Stimulated activated memory B cell treated with anti-CD40 and anti-IgM and Interleukin-4, amounts not matched to agents 10 μg/mL and 1 μg/mL and 100 μg/mL, for 72 hours (primary cell): ENCODE data around the gene RGS5.

Experiments used
- ATAC-seq: fragments of 150-1000 bp; cut with Tn5 transposase; 2 replicates; pipeline ENCODE4 v1.10.0; 2021
- H3K27ac Mint-ChIP-seq: one replicate; pipeline ENCODE4 v1.8.0; 2022; ENCODE audit warnings: mild to moderate bottlenecking, mixed read lengths
- H3K27me3 Mint-ChIP-seq: one replicate; pipeline ENCODE4 v1.8.0; 2022; ENCODE audit warnings: mixed read lengths
- H3K36me3 Mint-ChIP-seq: one replicate; pipeline ENCODE4 v1.8.0; 2022; ENCODE audit warnings: mixed read lengths
- H3K4me1 Mint-ChIP-seq: one replicate; pipeline ENCODE4 v1.8.0; 2022; ENCODE audit warnings: mixed read lengths
- H3K4me3 Mint-ChIP-seq: one replicate; pipeline ENCODE4 v1.8.0; 2022; ENCODE audit warnings: mild to moderate bottlenecking, moderate library complexity, mixed read lengths
- H3K9me3 Mint-ChIP-seq: one replicate; pipeline ENCODE4 v1.8.0; 2022; ENCODE audit warnings: mixed read lengths

RGS5 gene

DNA sequence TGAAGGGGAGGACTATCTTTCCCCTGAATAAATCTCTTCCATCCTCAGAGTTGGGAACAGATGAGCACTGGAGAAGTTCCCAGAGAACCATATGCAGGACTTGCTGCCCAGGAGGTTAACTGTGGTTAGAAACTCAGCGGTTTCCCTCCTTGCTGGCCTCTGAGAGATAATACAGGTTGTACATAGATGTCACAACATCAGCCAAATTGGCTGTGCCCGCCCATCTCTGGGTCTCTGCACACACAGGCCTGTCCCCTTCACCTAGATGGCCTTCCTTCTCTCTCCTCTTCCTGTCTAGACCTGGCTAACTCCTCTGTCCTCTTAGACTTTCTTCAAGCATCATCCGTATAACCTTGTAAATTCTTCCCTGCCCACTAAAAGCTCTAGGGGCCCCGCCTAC is 5.7 kb downstream of the RGS5 start:
- Mint-ChIP-seq H3K4me1 (no peaks in the 10 kb centered on the region), H3K4me3 (no peak overlapping the region), H3K9me3 (no peaks in the 10 kb centered on the region), H3K36me3 (no peaks in the 10 kb centered on the region), H3K27me3 (no peaks in the 10 kb centered on the region), H3K27ac (no peak overlapping the region)
- ATAC-seq = no peak

DNA sequence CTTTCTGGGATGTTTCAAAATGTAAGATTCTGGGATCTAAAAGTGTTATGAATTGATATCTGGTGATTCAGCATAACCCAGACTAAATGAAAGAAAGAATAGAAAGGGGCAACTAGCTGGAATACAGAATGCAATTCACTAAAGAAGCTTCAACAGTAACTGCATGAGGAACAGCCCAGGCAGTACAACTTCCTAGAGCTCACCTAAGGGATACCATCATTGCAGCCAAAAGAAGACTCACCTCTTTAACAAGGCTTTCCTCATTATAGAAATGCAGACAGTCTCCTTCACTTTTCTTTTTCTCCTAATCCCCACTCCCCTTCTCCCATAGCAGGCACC is 6.3 kb downstream of the RGS5 start:
- ATAC-seq = no peak
- no peaks in the 10 kb centered on the region for H3K4me1 Mint-ChIP-seq
- no peaks in the 10 kb centered on the region for H3K9me3 Mint-ChIP-seq
- H3K36me3 Mint-ChIP-seq = no peaks in the 10 kb centered on the region
- H3K27me3 Mint-ChIP-seq = no peaks in the 10 kb centered on the region
- no peak overlapping the region for H3K27ac Mint-ChIP-seq
- H3K4me3 Mint-ChIP-seq = no peak overlapping the region

DNA sequence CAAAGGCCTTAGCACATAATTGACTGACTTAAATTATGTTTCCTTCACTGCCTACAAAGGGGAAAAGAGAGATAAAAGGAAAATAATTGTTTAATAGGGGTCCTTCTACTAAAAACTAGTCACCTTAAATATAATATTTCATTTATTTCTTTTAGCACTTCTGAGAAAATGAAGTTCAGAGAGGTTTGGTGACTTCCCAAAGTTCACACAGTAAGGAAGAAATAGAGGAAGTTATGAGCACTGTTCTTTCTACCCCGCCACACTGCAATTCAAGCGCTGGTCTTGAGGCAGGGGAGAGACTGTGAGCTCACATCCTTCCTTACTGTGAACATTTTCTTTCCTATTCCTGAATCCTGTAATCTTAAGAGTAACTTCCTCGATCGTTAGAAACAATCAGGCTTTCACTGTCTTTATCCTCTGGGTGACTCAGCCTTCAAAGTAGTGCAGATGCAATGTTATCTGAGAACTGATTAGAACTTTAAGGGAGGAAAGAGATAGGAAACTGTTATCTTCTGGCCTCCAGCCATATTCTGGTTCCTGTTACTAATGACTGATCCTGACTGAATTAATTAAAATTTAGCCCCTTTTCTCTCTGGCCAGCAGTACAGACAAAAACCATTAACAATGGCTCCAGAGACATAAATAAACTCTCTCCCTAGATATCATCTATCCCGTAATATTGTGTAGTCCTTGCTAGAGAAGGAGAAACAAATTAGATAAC is 6.8 kb downstream of the RGS5 start:
- H3K9me3 Mint-ChIP-seq = no peaks in the 10 kb centered on the region
- no peak overlapping the region for H3K4me3 Mint-ChIP-seq
- no peak for ATAC-seq
- H3K36me3 Mint-ChIP-seq = no peaks in the 10 kb centered on the region
- no peaks in the 10 kb centered on the region for H3K27me3 Mint-ChIP-seq
- no peaks in the 10 kb centered on the region for H3K4me1 Mint-ChIP-seq
- H3K27ac Mint-ChIP-seq = no peak overlapping the region

DNA sequence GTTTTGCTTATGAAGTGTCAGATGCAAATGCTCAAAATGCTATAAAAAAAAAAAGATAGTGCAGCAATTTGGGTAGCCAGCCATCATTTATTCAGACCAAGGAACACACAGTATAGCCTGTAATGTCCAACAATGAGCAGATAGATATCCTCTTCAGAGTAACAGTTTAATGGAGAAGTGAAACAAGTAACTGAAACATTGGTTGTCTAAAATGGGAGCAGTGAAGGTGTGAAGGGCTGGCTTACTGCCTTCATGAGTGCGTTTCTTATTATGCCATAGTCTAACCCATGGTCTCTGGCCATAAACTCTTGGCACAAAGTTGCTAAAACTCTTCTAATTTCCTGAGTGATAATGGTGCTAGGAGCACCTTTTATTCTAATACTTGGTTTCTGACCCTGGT is 11.4 kb downstream of the RGS5 start:
- H3K36me3 Mint-ChIP-seq = no peaks in the 10 kb centered on the region
- H3K4me3 Mint-ChIP-seq = no peak overlapping the region
- ATAC-seq = no peak
- H3K27me3 Mint-ChIP-seq = peaks cover 8% of the 10 kb centered on the region
- H3K27ac Mint-ChIP-seq = no peak overlapping the region
- no peaks in the 10 kb centered on the region for H3K9me3 Mint-ChIP-seq
- H3K4me1 Mint-ChIP-seq = no peaks in the 10 kb centered on the region

DNA sequence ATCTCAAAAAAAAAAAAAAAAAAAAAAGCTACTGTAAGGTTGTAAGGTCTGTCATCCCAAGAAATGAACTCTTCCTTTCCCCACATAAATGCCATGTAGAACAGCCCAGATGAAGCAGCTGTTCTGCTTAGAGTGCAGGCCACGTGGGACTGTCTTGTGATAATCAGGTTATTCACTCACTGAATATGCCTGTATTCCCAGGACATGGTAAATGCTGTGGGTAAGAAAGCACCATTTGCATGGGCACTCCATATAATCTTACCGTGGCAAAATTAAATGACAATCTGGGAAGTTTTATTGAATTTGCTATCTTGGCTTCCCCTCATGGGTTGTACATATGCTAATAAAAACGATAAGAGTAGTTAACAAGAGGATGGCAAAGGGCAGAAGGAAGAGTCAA is 13.8 kb downstream of the RGS5 start:
- no peaks in the 10 kb centered on the region for H3K36me3 Mint-ChIP-seq
- H3K27me3 Mint-ChIP-seq = peaks cover 16% of the 10 kb centered on the region
- no peaks in the 10 kb centered on the region for H3K9me3 Mint-ChIP-seq

DNA sequence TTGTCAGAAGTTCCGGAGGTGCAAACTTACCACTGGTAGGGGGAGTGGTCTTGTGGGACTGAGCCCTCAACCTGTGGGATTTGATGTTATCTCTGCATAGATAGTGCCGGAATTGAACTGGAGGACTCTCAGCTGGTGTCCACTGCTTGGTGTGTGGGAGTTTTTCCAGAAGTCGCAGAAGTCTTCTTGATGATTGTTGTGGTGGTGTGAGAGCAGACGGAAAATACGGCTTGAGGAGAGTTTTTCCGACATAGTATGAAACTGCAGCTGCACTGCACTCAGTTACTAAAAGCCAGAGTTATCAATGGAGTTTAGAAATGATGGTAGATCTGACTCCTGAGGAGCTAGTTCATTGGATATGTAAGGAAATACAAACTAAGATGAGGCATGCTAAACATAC is 14.9 kb downstream of the RGS5 start:
- H3K4me1 Mint-ChIP-seq = no peaks in the 10 kb centered on the region
- peaks cover 19% of the 10 kb centered on the region for H3K27me3 Mint-ChIP-seq
- H3K27ac Mint-ChIP-seq = no peak overlapping the region
- H3K4me3 Mint-ChIP-seq = no peak overlapping the region
- H3K9me3 Mint-ChIP-seq = no peaks in the 10 kb centered on the region
- ATAC-seq = no peak
- H3K36me3 Mint-ChIP-seq = no peaks in the 10 kb centered on the region

More for the DNA sequence above, 13.8 kb downstream of the RGS5 start:
- Mint-ChIP-seq H3K27ac (no peak overlapping the region), H3K4me3 (no peak overlapping the region), H3K4me1 (no peaks in the 10 kb centered on the region)
- ATAC-seq = no peak

DNA sequence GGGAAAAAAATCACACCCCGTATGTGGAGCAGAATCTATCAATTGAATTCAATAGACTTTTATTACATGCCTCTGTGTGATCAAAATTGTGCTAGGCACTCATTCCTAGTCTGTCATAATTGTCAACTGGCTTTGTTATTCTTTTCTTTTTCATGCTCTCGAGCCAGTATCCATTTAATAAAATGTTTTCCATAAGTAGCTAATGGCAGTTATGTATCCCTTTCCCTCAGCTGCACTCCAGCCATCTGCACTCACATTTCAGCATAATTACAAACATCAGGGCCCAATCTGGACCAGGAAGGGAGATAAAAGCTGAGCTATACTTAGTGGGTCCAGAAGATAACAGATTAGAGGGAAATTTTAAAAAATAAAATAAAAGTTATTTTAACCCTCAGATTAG is 15.9 kb downstream of the RGS5 start:
- Mint-ChIP-seq H3K4me1 (no peaks in the 10 kb centered on the region), H3K27ac (no peak overlapping the region), H3K27me3 (peaks cover 19% of the 10 kb centered on the region), H3K9me3 (no peaks in the 10 kb centered on the region), H3K36me3 (no peaks in the 10 kb centered on the region), H3K4me3 (no peak overlapping the region)
- ATAC-seq = no peak

DNA sequence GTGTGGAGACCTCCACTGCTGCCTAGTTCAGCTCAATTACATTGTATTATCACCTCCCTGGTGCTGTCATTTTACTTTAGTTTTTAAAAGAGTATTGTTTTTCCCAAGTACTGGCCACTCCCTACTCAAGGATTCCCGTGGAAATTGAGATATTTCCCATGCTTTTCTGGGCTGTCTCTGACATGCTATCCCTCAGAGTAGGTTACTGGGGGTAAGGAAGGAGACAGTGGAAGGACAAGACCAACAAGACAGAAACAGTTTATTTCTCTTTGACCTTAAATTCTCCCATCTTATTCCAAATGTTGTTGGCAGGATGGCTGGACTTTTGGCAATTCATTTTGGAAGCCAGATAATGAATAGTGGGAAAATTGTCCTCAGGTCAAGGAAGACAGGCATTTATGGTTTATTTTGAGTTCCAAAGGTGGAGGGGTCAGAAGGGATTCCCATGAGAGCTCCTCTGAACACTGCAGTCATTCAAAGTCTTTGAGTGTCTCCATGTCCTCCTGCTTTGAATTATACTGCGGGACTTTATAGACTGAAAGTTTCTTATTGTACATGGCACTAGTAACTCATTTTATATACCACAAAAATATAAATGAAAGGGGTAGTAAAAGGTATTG is 20.3 kb downstream of the RGS5 start:
- Mint-ChIP-seq H3K27ac (no peak overlapping the region), H3K4me3 (no peak overlapping the region), H3K9me3 (no peaks in the 10 kb centered on the region), H3K27me3 (peaks cover 13% of the 10 kb centered on the region), H3K4me1 (no peaks in the 10 kb centered on the region), H3K36me3 (no peaks in the 10 kb centered on the region)
- no peak for ATAC-seq

DNA sequence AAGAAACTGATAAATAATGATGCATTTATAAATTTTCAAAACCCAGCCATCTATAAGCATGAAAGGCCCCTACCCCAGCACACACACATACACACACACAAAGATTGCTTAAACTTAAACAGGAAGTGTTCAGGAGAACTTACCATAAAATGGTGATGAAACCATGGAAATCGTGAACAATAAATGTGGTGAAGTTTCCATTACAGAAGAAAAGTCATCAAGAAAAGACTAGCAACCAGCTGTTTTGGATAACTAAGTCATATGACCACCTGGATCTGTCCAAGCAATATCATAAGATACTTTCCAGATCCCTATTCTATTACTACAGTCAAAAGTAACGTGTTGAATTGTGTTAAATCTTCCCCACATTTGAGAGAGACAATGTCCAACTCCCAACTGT is 24.1 kb downstream of the RGS5 start:
- Mint-ChIP-seq H3K4me1 (peaks cover 6% of the 10 kb centered on the region), H3K27me3 (peaks cover 16% of the 10 kb centered on the region), H3K4me3 (no peak overlapping the region), H3K9me3 (no peaks in the 10 kb centered on the region), H3K27ac (no peak overlapping the region), H3K36me3 (no peaks in the 10 kb centered on the region)
- ATAC-seq = no peak

DNA sequence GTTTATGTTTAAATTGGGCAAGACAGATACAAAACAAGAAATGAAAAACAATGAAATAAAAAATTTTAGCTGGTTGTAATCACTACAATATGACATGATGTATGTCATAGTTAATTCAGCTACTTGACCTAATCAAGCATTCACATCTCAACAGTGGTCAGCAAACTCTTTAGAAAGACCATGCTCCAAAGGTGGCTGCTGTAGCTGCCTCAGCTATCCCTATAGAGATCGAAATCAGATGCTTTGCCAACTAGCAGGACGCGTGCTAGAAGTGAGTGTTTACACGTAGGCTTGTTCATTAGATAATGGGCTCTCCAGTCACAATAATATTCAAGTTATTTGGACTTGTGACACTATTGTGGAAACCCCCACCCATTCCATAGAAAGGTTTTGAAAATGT is 25.9 kb downstream of the RGS5 start:
- Mint-ChIP-seq H3K27ac (no peak overlapping the region), H3K27me3 (peaks cover 16% of the 10 kb centered on the region)

DNA sequence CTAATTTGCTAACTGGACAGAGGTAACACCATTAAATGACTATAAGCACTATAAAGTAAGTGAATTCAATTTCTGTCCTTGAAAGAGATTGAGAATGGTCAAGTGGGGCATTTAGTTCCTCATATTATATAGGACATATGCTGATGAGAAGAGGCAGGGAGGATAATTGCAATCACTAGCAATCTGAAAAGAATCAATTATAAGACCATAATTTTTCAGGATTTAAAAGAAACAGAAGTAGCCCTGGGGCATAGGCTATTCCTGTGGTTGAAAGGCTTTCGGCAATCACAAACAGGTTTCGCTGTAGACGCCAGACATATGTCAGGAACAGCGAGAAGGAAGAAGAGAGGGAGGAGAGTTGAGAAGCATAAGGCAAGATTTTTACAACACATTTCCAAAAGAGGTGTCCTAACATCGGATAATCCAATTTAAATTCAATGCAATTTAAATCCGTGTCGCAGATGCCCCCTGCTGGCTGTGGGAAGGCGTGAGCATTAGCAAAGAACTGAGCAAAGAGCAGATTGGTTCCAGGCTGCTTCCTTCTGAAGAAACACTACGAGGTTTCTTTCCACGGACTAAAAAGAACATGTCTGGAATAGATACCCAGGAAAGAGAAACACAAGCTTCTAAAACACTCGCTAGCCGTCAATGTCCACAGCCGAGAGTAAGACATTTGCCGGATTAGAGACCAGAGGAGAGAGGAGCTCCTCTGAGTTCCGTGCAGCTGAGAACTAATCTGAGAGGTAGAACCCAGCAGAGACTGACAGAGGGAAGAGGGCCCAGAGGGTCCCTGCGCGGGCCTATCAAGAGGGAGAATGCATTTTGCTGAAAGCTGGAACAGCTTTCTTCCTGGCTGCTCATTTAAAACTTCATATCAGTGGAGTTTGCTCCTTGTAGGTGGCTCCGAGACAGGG is 27.9 kb downstream of the RGS5 start:
- H3K9me3 Mint-ChIP-seq = no peaks in the 10 kb centered on the region
- ATAC-seq = no peak
- H3K27ac Mint-ChIP-seq = no peak overlapping the region
- no peaks in the 10 kb centered on the region for H3K36me3 Mint-ChIP-seq
- no peak overlapping the region for H3K4me3 Mint-ChIP-seq
- H3K27me3 Mint-ChIP-seq = peaks cover 16% of the 10 kb centered on the region
- H3K4me1 Mint-ChIP-seq = peaks cover 6% of the 10 kb centered on the region

More for the DNA sequence above, 25.9 kb downstream of the RGS5 start:
- no peak overlapping the region for H3K4me3 Mint-ChIP-seq
- ATAC-seq = no peak
- no peaks in the 10 kb centered on the region for H3K36me3 Mint-ChIP-seq
- H3K4me1 Mint-ChIP-seq = peaks cover 6% of the 10 kb centered on the region
- no peaks in the 10 kb centered on the region for H3K9me3 Mint-ChIP-seq

DNA sequence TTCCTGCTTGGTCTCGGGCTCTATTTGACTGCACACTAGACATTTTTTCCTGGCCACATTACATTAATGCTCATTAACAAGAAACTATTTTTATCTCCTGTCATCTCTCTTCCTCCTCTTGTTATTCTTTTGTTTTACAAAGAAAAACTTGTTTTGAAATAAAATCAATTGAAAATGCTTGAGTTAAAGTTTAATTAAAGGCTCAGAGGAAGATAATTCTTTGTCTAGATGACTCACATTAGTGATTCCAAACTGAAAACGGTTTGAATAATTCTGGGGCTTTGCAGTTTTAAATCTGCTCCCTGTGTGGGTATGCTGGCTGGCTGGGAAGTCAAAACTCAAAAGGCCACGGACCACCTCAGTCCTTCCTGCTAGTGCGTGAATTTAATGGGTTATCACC is 29.6 kb downstream of the RGS5 start:
- Mint-ChIP-seq H3K36me3 (no peaks in the 10 kb centered on the region), H3K9me3 (no peaks in the 10 kb centered on the region), H3K4me3 (no peak overlapping the region), H3K27ac (no peak overlapping the region), H3K27me3 (peaks cover 16% of the 10 kb centered on the region), H3K4me1 (peaks cover 6% of the 10 kb centered on the region)
- no peak for ATAC-seq

DNA sequence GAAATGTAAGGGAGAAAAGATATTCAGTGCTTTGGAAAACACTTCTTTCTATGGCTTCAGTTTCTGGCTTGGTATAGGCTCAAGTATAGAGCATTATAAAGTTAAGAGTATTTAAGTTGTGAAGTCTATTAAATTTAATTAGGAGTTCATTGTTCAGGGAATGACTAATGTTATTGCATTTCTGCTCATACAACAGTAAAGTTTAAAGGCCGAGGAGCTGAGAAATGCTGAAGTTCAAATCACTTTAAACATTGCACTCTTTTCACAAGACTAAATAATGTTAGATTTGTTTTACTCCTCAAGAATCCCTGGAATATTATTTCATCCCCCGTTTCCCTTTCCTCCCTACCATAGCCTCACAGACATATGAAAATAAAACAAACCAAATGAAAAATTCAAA is 30.1 kb downstream of the RGS5 start:
- H3K9me3 Mint-ChIP-seq = no peaks in the 10 kb centered on the region
- peaks cover 16% of the 10 kb centered on the region for H3K27me3 Mint-ChIP-seq
- peaks cover 6% of the 10 kb centered on the region for H3K4me1 Mint-ChIP-seq
- H3K4me3 Mint-ChIP-seq = no peak overlapping the region
- H3K27ac Mint-ChIP-seq = no peak overlapping the region
- H3K36me3 Mint-ChIP-seq = no peaks in the 10 kb centered on the region
- no peak for ATAC-seq

DNA sequence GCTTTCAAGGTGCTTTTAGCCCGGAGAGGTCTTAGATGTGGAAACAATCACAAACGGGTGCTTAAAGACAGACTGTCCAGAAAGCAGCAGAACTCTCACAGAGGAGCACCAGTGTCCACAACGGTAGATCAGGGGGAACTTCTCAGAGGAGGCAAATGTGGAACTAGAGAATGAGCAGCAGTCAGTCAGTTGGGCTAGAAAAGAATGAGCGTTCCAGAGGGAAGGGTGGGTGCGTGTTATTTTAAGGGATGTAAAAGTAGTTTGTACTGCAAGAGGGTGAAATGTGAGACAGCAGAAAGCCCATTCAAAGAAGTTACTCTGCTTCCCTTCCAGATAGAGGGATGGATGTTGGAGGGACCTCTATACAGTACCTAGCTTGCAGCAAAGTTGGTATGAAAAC is 30.9 kb downstream of the RGS5 start:
- H3K27me3 Mint-ChIP-seq = peaks cover 16% of the 10 kb centered on the region
- no peak overlapping the region for H3K4me3 Mint-ChIP-seq
- H3K9me3 Mint-ChIP-seq = no peaks in the 10 kb centered on the region
- H3K36me3 Mint-ChIP-seq = no peaks in the 10 kb centered on the region
- H3K4me1 Mint-ChIP-seq = peaks cover 6% of the 10 kb centered on the region
- no peak for ATAC-seq
- no peak overlapping the region for H3K27ac Mint-ChIP-seq

DNA sequence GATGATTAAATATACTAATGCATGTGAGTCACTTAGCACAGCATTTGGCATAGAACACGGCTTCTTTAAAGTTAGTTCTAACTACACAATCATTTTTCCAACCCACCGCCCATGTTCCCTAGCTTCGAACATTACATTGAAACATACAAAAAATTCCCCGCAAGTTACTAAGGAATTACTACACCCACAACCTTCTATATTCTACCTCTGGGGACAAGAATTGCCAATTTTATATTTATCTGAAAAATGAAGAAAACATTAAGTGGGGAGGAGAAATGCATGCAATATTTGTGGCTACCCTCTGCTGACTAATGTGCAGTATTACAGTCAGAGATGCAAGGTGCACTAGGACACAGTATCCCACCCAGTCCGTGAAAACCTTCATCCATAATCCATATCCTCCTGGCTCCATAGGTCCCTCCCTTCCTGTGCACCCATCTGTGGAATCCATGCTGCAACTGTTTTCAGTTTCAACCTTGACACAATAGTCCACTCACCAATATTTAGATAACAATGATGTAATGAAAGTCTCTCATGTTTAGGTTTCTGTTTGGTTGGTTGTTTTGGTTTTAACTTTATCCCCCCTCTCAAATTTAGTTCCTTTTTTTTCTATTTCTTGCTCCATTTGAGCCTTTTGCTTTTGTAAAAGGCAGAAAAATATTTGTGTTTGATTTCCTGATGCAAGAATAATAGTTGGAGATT is 31.6 kb downstream of the RGS5 start:
- H3K27ac Mint-ChIP-seq = no peak overlapping the region
- H3K36me3 Mint-ChIP-seq = no peaks in the 10 kb centered on the region
- H3K4me3 Mint-ChIP-seq = no peak overlapping the region
- H3K9me3 Mint-ChIP-seq = no peaks in the 10 kb centered on the region
- H3K27me3 Mint-ChIP-seq = peaks cover 16% of the 10 kb centered on the region
- ATAC-seq = no peak
- H3K4me1 Mint-ChIP-seq = peaks cover 6% of the 10 kb centered on the region
